Nephron (organoid): Measurements from ENCODE around the gene PHLDB1.
A peak's percentile ranks its signal among the peaks of the same experiment; 100 is the strongest.

Experiments used
- H3K27ac Mint-ChIP-seq, 3 experiments: 2 replicates each; pipeline ENCODE4 v1.8.0; 2020; ENCODE audit warnings: mixed read lengths in 3 of 3, mild to moderate bottlenecking in 2 of 3, moderate library complexity in 1 of 3
- H3K27me3 Mint-ChIP-seq: 2 replicates; pipeline ENCODE4 v1.8.0; 2021; ENCODE audit warnings: low read depth, mild to moderate bottlenecking, moderate library complexity, mixed read lengths
- H3K36me3 Mint-ChIP-seq: 2 replicates; pipeline ENCODE4 v1.8.0; 2020; ENCODE audit warnings: low read depth, mixed read lengths
- H3K4me1 Mint-ChIP-seq: 2 replicates; pipeline ENCODE4 v1.8.0; 2020; ENCODE audit warnings: mixed read lengths
- H3K4me3 Mint-ChIP-seq, 3 experiments: 2 replicates each; pipeline ENCODE4 v1.8.0; 2020; ENCODE audit warnings: mild to moderate bottlenecking in 3 of 3, mixed read lengths in 3 of 3, moderate library complexity in 2 of 3
- H3K9me3 Mint-ChIP-seq: 2 replicates; pipeline ENCODE4 v1.8.0; 2020; ENCODE audit warnings: mixed read lengths
- TF ChIP-seq, protein P1 (sequence below), 3 experiments: fragments of 200-600 bp; sonication (generic); IDR thresholded peaks; one replicate each; pipeline ENCODE4 v1.5.0; 2021; ENCODE audit warnings: antibody characterized with exemption in 3 of 3; ENCODE audit not compliant: unreplicated experiment in 3 of 3

The PHLDB1 gene

DNA sequence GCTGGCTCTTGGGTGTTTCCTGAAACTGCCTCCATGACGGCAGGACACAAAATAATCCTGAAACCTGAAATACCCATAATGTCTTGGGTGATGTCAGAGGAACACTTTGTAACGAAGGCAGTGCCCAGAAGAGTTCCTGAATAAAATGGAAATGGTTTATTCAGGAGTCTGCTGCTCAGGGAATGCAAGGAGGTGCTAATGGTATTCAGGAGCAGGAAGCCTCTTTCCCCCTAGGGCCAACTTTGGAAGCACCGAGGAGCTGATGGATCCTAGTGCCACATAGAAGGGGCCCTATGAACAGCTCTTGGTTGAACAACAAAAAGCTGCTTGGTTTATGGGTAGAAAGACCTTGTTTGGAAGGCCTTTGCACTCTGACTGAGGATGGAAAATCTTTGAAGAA, 56.5 kb downstream of the PHLDB1 start:
- TF ChIP-seq, protein P1, sequence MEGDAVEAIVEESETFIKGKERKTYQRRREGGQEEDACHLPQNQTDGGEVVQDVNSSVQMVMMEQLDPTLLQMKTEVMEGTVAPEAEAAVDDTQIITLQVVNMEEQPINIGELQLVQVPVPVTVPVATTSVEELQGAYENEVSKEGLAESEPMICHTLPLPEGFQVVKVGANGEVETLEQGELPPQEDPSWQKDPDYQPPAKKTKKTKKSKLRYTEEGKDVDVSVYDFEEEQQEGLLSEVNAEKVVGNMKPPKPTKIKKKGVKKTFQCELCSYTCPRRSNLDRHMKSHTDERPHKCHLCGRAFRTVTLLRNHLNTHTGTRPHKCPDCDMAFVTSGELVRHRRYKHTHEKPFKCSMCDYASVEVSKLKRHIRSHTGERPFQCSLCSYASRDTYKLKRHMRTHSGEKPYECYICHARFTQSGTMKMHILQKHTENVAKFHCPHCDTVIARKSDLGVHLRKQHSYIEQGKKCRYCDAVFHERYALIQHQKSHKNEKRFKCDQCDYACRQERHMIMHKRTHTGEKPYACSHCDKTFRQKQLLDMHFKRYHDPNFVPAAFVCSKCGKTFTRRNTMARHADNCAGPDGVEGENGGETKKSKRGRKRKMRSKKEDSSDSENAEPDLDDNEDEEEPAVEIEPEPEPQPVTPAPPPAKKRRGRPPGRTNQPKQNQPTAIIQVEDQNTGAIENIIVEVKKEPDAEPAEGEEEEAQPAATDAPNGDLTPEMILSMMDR (IDR thresholded peaks at IDR 0.05; ENCODE audit: unreplicated experiment in 3 of 3): no peak
- H3K27ac Mint-ChIP-seq: no peak overlapping the region
- H3K36me3 Mint-ChIP-seq: no peaks in the 10 kb centered on the region
- no peaks in the 10 kb centered on the region for H3K9me3 Mint-ChIP-seq
- peaks cover 4% of the 10 kb centered on the region for H3K27me3 Mint-ChIP-seq
- peaks cover 5% of the 10 kb centered on the region for H3K4me1 Mint-ChIP-seq
- H3K4me3 Mint-ChIP-seq: no peak overlapping the region

DNA sequence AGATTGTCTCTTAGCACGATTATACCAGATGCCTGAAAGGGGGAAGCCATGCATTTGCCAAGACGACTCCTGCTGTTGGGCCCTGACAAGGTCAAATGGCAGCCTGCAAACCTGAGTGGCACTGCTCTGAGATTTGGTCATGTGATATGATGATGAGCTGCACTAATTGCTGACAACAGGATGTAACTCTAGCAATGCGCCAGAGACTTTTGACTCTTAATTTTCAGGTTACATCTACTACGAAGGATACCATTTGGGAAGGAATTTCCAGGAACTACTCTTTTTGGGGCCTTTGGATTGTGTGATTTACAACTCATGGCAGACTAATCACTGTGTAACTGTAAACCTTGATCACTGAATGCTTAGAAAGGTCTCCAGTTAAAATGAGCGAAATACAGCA, 59.0 kb downstream of the PHLDB1 start:
- H3K4me3 Mint-ChIP-seq: no peak overlapping the region
- H3K27me3 Mint-ChIP-seq: no peaks in the 10 kb centered on the region
- H3K4me1 Mint-ChIP-seq: peaks cover 5% of the 10 kb centered on the region
- TF ChIP-seq, protein P1 (IDR thresholded peaks at IDR 0.05; ENCODE audit: unreplicated experiment in 3 of 3): no peak
- H3K9me3 Mint-ChIP-seq: peaks cover 8% of the 10 kb centered on the region
- no peaks in the 10 kb centered on the region for H3K36me3 Mint-ChIP-seq
- H3K27ac Mint-ChIP-seq: peak overlapping the region in 1 of 3 experiments; percentile 7

DNA sequence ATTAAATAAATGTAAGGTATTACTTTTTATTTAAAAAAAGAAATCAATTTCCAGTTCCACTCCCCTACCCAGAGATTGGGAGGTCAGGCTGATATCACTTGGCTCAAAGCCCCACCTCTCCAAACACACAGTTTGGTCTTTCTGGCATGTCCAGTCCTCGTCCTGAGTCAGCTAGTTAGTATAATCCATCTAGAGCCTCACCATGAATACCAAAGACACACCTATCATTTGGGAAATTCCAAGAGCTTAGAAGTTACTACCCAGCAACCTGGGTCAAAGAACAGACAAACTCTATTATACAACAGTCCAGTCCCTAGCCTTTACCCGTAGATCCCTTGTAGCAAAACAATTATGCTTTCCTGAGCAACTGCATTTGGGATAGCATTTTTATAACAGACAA, 62.6 kb downstream of the PHLDB1 start:
- Mint-ChIP-seq H3K36me3 (no peaks in the 10 kb centered on the region), H3K4me1 (peaks cover 5% of the 10 kb centered on the region), H3K9me3 (peaks cover 10% of the 10 kb centered on the region), H3K27ac (no peak overlapping the region), H3K27me3 (peaks cover 4% of the 10 kb centered on the region), H3K4me3 (no peak overlapping the region)
- TF ChIP-seq, protein P1 (IDR thresholded peaks at IDR 0.05; ENCODE audit: unreplicated experiment in 3 of 3): no peak

DNA sequence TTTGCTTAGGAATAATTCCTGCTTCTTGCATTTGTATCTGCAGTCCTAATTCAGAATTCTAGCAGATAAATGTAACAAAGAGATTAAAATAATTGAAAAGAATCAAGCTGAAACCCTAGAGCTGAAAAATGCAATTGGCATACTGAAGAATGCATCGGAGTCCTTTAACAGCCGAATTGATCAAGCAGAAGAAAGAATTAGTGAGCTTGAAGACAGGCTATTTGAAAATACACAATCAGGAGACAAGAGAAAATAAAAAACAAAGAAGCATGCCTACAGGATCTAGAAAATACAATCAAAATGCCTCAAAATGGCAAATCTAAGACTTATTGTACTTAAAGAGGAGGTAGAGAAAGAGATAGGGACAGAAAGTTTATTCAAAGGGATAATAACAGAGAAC, 63.8 kb downstream of the PHLDB1 start:
- Mint-ChIP-seq H3K27ac (no peak overlapping the region), H3K9me3 (peaks cover 10% of the 10 kb centered on the region), H3K36me3 (no peaks in the 10 kb centered on the region), H3K4me1 (peaks cover 3% of the 10 kb centered on the region), H3K4me3 (no peak overlapping the region), H3K27me3 (peaks cover 4% of the 10 kb centered on the region)
- TF ChIP-seq, protein P1 (IDR thresholded peaks at IDR 0.05; ENCODE audit: unreplicated experiment in 3 of 3): no peak

DNA sequence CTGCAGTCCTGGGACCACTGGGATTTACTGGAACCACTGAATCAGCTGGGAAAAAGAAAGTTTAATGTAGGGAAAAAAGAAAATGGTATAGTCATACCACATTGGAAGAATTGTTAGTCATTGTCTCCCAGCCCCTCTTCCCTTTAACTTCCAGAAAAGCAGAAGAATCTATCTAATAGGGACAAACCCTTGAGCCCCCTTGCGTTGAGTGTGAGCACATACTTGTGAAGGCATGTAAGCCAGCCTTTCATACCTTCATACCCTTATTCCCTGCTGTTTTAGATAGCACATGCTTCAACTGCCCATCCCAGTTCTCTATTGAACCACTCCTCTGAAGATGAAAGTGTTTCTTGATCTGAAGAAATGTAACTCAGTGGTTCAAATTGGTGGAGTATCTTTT, 65.4 kb downstream of the PHLDB1 start:
- TF ChIP-seq, protein P1 (IDR thresholded peaks at IDR 0.05; ENCODE audit: unreplicated experiment in 3 of 3): peak in 1 of 3 experiments; percentile 16
- Mint-ChIP-seq H3K27ac (no peak overlapping the region), H3K4me1 (no peaks in the 10 kb centered on the region), H3K4me3 (no peak overlapping the region), H3K36me3 (no peaks in the 10 kb centered on the region), H3K27me3 (peaks cover 4% of the 10 kb centered on the region), H3K9me3 (peaks cover 10% of the 10 kb centered on the region)

DNA sequence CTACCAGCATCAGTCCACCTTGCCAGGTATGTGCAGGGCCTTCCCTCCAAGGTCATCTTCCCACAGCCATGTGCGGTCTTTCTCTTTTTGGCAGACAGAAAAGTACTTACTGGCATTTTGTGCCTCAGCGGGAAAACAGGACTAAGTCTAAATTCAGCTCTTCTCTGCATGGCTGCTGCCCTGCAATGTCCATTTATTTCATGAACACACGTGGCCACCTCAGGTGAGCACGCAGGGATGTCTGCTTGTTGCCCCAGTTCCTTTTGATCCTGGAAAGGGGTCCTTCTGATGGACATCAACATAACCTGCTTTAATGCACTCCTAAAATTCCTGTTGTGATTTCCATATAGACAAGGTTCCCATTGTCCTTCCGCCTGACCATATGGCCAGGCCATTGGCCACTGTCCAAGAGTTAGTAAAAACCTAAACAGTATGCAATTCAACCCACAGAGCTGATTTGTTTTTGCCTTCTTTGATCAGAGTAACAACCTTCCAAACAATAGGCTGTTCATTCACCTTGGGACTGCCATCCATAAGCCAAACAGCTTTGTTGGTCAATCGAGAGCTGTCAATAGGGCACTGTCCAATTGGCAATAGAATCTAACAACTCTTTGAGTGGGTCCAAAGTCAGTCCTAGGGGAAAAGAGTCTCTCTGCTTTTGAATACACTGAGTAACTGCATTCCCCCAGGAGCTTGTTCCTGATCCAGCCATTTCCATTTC, 66.1 kb downstream of the PHLDB1 start:
- no peaks in the 10 kb centered on the region for H3K36me3 Mint-ChIP-seq
- H3K9me3 Mint-ChIP-seq: peaks cover 10% of the 10 kb centered on the region
- no peak overlapping the region for H3K27ac Mint-ChIP-seq
- TF ChIP-seq, protein P1 (IDR thresholded peaks at IDR 0.05; ENCODE audit: unreplicated experiment in 3 of 3): no peak
- no peak overlapping the region for H3K4me3 Mint-ChIP-seq
- peaks cover 4% of the 10 kb centered on the region for H3K27me3 Mint-ChIP-seq
- H3K4me1 Mint-ChIP-seq: no peaks in the 10 kb centered on the region
